ENCODE data around the gene CINP. TPM values are rescaled to one million over a fixed set of nuclear protein-coding genes. Genes with fewer than 3 reads are reported as not detected.
"Not testable (repeated sequence)": the region's sequence is repeated elsewhere in the genome, so short reads cannot be mapped to it uniquely, and the experiment has no call there.

Gene CINP
- total RNA-seq, 1 experiment from 2014 or later: 38.3 TPM

DNA sequence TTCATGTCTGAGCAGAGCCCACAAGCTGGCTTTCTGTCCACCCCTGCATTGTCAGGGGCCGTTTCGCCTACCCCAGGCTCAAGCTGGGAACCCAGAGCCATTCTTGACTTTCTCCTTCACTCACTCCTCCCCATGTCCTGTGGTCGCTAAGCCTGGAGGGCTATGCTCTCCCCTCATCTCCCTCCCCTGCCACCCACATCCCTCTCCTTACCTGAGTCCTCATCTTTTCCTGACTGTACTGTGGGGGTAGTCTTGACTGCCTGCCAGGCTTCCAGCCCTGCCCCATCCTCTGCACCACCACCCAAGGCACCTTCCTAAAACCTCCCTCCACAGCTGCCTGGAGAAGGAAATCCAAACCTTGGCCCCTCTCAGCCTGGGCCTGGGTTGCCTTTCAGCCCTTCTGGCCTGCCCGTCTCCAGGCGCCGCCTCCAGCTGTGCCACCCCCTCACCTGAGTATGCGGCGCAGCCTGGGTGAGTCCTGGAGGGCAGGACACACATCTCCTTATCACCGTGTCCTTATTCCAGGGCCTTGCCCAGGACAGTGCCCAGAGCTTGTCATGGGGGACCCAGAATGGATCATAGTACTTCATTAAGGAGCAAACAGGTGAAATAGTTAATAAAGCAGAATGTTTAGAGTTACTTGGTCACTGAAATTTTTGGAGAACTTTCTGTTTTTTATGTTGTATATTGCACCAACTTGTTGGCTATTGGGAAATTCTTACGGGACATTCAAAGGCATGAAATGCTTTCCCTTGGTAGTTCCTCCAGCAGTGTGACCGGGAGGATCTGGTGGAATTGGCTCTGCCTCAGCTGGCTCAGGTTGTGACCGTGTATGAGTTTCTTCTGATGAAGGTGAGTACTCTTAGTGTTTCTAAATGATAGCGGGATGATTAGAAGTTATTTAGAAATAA, 28.6 kb downstream of the CINP start:
- Mint-ChIP-seq H3K36me3 (ENCODE audit: insufficient read depth, unreplicated experiment) (peaks cover 45% of the 10 kb centered on the region), H3K27me3 (ENCODE audit: unreplicated experiment) (no peaks in the 10 kb centered on the region), H3K4me1 (ENCODE audit: low read depth, unreplicated experiment) (no peaks in the 10 kb centered on the region), H3K9me3 (ENCODE audit: low read depth, unreplicated experiment) (no peaks in the 10 kb centered on the region), H3K4me3 (ENCODE audit: low read depth, unreplicated experiment) (no peak overlapping the region), H3K27ac (ENCODE audit: unreplicated experiment) (no peak overlapping the region)
- TF ChIP-seq, protein P1, sequence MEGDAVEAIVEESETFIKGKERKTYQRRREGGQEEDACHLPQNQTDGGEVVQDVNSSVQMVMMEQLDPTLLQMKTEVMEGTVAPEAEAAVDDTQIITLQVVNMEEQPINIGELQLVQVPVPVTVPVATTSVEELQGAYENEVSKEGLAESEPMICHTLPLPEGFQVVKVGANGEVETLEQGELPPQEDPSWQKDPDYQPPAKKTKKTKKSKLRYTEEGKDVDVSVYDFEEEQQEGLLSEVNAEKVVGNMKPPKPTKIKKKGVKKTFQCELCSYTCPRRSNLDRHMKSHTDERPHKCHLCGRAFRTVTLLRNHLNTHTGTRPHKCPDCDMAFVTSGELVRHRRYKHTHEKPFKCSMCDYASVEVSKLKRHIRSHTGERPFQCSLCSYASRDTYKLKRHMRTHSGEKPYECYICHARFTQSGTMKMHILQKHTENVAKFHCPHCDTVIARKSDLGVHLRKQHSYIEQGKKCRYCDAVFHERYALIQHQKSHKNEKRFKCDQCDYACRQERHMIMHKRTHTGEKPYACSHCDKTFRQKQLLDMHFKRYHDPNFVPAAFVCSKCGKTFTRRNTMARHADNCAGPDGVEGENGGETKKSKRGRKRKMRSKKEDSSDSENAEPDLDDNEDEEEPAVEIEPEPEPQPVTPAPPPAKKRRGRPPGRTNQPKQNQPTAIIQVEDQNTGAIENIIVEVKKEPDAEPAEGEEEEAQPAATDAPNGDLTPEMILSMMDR (IDR thresholded peaks at IDR 0.05; ENCODE audit: unreplicated experiment): no peak
- no TSS peak for BruUV-seq (replicated peaks)
- no peak for DNase-seq
- CTCF ChIA-PET: no interaction called here
- intact Hi-C loops (cut with micrococcal nuclease; ENCODE audit: unreplicated experiment): no loop called here

DNA sequence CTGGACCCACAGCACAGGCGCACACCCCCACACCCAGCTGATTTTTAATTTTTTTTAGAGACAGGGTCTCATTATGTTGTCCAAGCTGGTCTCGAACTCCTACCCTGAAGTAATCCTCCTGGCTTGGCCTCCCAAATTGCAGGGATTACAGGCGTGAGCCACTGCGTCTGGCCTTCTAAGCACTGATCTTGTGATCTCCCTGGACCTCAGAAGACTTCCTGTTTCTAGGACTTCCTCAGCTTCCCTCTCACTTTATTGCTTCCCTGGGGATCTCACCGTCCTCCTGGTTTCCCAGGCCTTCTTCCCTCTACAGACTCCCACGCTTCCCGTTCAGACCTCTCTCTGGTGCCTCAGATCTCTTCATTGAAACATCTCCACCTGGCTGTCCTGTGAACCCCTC, 29.3 kb downstream of the CINP start:
- DNase-seq: no peak
- Mint-ChIP-seq H3K27ac (ENCODE audit: unreplicated experiment) (no peak overlapping the region), H3K4me1 (ENCODE audit: low read depth, unreplicated experiment) (no peaks in the 10 kb centered on the region), H3K4me3 (ENCODE audit: low read depth, unreplicated experiment) (no peak overlapping the region), H3K36me3 (ENCODE audit: insufficient read depth, unreplicated experiment) (peaks cover 40% of the 10 kb centered on the region), H3K9me3 (ENCODE audit: low read depth, unreplicated experiment) (no peaks in the 10 kb centered on the region), H3K27me3 (ENCODE audit: unreplicated experiment) (no peaks in the 10 kb centered on the region)
- intact Hi-C loops (cut with micrococcal nuclease; ENCODE audit: unreplicated experiment): no loop called here
- CTCF ChIA-PET: no interaction called here
- TF ChIP-seq, protein P1 (IDR thresholded peaks at IDR 0.05; ENCODE audit: unreplicated experiment): no peak
- BruUV-seq (replicated peaks): no TSS peak

DNA sequence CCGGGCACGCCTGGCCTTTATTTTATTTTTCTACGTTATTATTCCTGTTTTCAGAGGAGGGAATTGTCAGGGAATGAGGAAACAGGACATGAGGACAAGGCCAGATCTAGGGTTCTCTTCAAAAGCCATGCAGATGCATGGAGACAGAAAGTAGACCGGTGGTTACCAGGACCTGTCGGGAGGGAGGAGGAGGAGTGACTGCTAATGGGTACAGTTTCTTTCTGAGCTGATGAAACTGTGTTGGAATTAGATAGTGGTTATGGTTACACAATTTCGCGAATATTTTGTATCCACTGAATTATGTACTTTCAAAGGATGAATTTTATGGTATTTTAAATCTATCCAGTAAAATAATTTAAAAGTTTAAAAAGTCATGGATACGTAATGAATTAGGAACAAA, 31.9 kb downstream of the CINP start:
- no TSS peak for BruUV-seq (replicated peaks)

DNA sequence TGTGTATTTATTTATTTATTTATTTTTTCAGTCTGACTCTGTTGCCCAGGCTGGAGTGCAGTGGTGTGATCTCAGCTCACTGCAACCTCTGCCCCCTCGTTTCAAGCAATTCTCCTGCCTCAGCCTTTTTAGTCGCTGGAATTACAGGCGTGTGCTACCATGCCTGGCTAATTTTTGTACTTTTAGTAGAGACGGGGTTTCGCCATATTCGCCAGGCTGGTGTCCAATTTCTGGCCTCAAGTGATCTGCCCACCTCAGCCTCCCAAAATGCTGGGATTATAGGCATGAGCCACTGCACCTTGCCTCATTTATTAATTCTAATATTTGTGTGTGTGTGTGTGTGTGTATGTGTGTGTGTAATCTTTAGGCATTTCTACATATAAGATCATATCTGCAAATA, 33.3 kb downstream of the CINP start:
- CTCF ChIA-PET: interaction anchor here (0.6 kb wide), 1 partner anchor 246 kb away, joined by 3 read pairs; no protein-coding TSS in a partner anchor
- H3K4me3 Mint-ChIP-seq (ENCODE audit: low read depth, unreplicated experiment); intact Hi-C loops (cut with micrococcal nuclease; ENCODE audit: unreplicated experiment); H3K27me3 Mint-ChIP-seq (ENCODE audit: unreplicated experiment); BruUV-seq (replicated peaks); H3K4me1 Mint-ChIP-seq (ENCODE audit: low read depth, unreplicated experiment); H3K27ac Mint-ChIP-seq (ENCODE audit: unreplicated experiment); DNase-seq; H3K9me3 Mint-ChIP-seq (ENCODE audit: low read depth, unreplicated experiment): not testable (repeated sequence)
- peaks cover 19% of the 10 kb centered on the region for H3K36me3 Mint-ChIP-seq (ENCODE audit: insufficient read depth, unreplicated experiment)

More for the DNA sequence above, 31.9 kb downstream of the CINP start:
- Mint-ChIP-seq H3K27me3 (ENCODE audit: unreplicated experiment) (no peaks in the 10 kb centered on the region), H3K36me3 (ENCODE audit: insufficient read depth, unreplicated experiment) (peaks cover 20% of the 10 kb centered on the region), H3K27ac (ENCODE audit: unreplicated experiment) (no peak overlapping the region), H3K4me1 (ENCODE audit: low read depth, unreplicated experiment) (no peaks in the 10 kb centered on the region), H3K4me3 (ENCODE audit: low read depth, unreplicated experiment) (no peak overlapping the region), H3K9me3 (ENCODE audit: low read depth, unreplicated experiment) (no peaks in the 10 kb centered on the region)
- intact Hi-C loops (cut with micrococcal nuclease; ENCODE audit: unreplicated experiment): no loop called here
- CTCF ChIA-PET: no interaction called here
- TF ChIP-seq, protein P1 (IDR thresholded peaks at IDR 0.05; ENCODE audit: unreplicated experiment): no peak
- no peak for DNase-seq

DNA sequence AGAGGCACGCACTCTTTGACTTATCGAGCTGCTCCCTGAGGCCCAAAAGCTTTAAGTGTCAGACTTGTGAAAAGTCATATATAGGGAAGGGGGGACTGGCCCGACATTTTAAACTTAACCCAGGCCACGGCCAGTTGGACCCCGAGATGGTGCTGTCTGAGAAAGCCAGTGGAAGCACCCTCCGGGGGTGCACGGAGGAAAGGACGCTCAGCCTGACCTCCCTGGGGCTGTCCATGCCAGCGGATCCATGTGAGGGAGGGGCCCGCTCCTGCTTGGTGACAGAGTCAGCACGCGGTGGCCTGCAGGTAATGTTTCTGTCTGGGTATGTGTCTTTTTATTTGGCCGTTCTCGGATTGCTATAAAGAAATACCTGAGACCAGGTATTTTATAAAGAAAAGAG, 36.1 kb downstream of the CINP start:
- no peak overlapping the region for H3K27ac Mint-ChIP-seq (ENCODE audit: unreplicated experiment)
- CTCF ChIA-PET: no interaction called here
- no peaks in the 10 kb centered on the region for H3K4me1 Mint-ChIP-seq (ENCODE audit: low read depth, unreplicated experiment)
- BruUV-seq (replicated peaks): no TSS peak
- no peaks in the 10 kb centered on the region for H3K27me3 Mint-ChIP-seq (ENCODE audit: unreplicated experiment)
- DNase-seq: no peak
- intact Hi-C loops (cut with micrococcal nuclease; ENCODE audit: unreplicated experiment): no loop called here
- H3K36me3 Mint-ChIP-seq (ENCODE audit: insufficient read depth, unreplicated experiment): peaks cover 6% of the 10 kb centered on the region
- H3K9me3 Mint-ChIP-seq (ENCODE audit: low read depth, unreplicated experiment): no peaks in the 10 kb centered on the region
- no peak overlapping the region for H3K4me3 Mint-ChIP-seq (ENCODE audit: low read depth, unreplicated experiment)
- TF ChIP-seq, protein P1 (IDR thresholded peaks at IDR 0.05; ENCODE audit: unreplicated experiment): no peak
